GM15510 (cell line): Measurements from ENCODE around the gene GAS6.

Source experiments
- POLR2A ChIP-seq: IDR thresholded peaks from 3 replicates; pipeline ENCODE4 v1.6.1; 2011; ENCODE audit warnings: borderline replicate concordance; ENCODE audit not compliant: insufficient read length; ENCODE audit errors: extremely low read depth

Gene GAS6

GRCh38 chr13:113843864-113844556, 19.9 kb downstream of the GAS6 start:
- no peak for TF ChIP-seq POLR2A

GRCh38 chr13:113843063-113843654, 20.7 kb downstream of the GAS6 start:
- no peak for TF ChIP-seq POLR2A

DNA sequence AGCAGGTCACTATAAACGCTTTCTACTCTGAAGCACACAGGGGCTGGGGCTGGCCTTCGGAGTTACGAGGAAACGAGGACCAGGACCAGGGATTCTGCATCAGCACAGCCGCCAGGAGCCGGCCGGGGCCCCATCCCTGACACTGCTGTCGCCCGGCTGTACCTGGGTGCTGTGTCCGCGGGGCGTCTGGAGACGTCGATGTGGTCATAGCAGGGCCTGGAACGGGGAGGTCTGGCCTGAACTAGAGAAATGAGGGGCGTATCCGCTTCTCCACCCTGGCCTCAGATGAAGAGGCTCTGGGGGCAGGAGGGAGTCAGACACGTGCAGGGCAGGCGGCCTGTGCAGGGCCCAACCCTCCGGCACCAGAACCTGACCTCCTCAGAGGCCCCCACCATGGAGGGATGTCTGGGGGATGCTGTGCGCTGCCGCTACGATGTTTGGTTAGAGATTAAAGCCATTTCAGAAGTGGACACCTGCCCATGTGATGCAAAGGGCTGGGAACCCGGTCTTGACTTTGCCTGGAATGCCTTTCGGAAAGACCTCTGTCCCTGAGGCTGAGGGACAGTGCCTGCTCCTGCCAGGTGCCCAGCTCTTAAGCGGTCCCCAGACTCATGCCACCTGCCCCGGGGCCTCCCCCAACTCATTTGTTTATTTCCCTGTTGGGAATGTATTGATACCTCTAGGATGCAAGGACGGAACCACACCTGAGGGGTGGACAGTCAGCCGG, 21.4 kb downstream of the GAS6 start:
- no peak for TF ChIP-seq POLR2A

- no peak for TF ChIP-seq POLR2A
Measured at GRCh38 chr13:113841353-113841650, 22.6 kb downstream of the GAS6 start.

DNA sequence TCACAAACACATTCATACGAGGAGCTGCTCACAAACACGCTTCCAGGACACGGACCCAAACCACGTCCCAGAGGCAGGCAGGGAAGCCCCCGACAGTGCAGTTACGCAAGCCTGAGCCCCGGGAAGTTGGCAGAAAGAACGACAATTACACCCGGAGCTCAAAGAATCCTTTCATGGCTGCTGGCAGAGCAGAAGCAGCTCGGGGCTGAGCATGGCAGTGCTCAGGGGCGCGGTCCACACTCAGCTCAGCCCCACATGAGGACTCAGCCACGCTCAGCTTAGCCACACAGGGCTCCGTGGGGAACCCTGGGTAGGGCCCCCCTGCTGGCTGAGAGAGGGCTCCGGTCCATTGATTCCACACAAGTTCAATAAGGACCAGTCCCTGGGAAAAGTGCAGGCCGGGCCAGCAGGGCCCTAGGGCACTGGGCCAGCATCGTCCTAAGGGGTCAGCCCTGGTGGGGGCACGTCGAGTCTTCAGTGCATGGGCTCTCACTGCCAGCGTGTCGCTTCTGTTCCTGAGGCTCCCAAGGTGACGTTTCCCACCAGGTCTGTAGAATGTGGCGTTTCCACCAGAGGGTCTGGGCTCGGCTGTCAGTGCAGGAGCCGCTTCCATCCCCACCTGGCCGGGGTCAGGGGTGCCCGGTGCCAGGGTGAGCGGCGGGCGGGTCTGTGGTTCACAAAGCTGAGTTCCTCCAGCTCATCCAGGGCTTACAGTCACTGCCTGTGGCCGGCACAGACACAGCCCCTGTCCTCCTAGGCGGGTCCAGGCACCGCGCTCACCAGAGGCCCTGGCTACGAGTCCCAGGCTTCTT, 23.1 kb downstream of the GAS6 start:
- no peak for TF ChIP-seq POLR2A

DNA sequence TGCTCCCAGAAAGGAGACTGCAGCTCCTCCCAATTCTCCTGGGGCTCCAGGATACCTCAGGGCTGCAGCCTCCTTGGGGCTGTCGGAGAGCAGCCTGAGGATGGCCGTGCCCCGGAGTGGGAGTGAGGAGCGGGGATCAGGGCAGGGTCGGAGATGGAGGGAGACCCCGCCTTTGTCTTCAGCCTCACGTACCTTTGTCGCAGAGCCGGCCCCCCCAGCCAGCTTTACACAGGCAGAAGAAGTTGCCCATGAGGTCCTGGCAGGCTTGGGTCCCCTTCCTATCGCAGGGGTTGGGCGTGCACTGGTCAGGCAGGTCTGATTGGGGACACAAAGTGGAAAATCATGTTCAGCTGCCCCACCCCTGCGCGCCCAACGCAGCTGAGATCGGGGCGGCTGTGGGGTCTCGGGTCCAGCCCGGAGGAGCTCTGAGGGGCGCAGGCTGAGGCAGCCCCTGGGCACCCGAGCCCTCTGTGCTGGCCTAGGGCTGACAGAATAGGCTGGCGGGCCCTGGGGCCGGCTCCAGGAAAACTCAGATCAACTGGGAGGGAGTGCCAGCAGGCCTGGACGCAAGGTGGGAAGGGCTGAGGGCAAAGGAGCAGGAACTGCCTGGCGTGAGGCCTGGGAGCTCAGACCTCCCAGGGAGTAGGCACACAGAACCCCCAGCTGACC, 24.2 kb downstream of the GAS6 start:
- no peak for TF ChIP-seq POLR2A

GRCh38 chr13:113838711-113839201, 25.1 kb downstream of the GAS6 start:
- no peak for TF ChIP-seq POLR2A

DNA sequence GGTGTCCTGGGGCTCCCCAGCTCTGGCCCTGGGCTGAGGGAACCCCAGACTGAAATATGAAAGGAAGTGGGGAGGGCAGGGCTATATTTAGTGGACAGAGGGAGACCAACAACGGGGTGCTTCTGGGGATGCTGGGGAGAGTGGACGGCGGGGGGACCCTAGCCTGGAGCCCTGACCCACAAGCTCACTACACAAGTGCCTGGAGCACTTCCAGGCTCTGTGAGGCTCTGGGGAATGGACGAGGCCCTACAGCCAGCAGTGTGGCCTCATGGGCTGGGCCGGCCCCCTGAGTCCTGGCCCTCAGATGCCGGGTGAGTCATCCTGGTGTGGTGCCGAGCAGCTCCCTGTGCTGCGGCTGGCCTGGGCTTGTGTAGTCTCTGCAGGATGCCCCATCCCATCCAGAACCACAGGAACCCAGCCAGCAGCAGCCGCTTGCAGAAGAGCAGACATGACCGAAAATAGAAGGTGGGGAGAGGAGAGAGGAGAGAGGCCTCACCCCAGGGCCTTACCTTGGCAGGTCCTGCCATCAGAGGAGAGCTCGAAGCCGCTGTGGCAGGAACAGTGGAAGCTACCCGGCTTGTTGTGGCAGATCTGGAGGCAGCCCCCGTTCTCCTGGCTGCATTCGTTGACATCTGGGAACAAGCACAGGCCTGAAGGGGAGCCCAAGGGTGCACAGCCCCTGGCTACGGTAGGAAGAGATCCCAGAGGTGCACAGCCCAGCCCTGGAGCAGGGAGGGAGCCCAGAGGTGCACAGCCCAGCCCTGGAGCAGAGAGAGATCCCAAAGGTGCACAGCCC, 26.1 kb downstream of the GAS6 start:
- TF ChIP-seq POLR2A = no peak

- no peak for TF ChIP-seq POLR2A
Measured at GRCh38 chr13:113836768-113837559, 26.9 kb downstream of the GAS6 start.

GRCh38 chr13:113835461-113836270, 28.2 kb downstream of the GAS6 start:
- no peak for TF ChIP-seq POLR2A

DNA sequence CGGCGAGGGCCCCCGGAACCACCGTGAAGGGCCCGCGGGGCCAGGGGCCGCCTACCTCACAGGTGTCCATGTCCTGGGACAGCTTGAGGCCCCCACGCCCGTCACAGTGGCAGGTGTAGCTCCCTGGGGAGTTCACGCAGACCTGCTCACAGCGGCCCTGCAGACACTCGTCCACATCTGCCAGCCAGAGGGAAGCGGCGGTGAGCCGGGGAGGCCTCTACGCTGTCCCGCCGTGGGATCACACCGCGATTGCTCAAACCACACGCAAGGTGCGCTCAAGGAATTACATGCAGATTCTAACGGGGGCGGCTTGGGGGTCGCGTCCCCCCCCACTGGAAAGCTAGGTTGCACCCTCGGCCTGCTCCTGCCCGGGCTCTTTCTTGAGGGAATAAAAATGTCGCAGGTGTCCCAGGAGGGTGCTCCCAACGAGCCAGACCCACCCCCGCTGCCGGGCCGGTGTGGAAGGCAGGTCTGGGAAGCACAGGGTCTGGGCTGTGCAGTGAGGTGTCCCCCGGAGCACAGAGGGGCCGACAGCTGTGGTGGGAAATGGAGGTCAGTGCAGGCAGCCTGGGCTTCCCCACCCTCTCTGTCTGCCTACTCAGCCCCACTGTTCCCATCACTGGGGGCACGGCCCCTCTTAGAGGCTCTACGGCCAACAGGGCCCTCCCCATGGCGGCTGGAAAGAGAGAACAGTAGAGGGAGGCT, 29.2 kb downstream of the GAS6 start:
- no peak for TF ChIP-seq POLR2A

- no peak for TF ChIP-seq POLR2A
Measured at GRCh38 chr13:113833111-113833830, 30.6 kb downstream of the GAS6 start.

DNA sequence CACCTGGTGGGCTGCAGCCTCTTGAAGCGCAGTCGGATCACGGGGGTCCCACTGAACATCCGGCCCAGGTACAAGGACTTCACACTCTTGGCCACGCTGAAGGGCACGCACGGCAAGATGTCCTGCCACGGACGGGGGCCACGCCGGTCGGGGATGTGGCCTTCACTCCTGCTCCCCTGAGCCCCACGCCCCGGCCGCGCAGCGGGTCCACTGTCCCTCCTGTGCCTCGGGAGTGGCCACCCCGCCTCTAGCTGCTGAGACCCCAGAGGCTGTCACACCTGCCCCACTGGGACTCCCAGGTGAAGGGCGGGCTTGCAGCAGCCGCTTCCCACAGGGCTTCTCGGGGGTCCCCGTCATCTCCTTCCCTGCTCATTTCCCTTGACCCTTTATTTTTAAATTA, 31.2 kb downstream of the GAS6 start:
- no peak for TF ChIP-seq POLR2A
